Thyroid gland (tissue), 4 donors: Measurements from ENCODE around the gene SPNS1. TPM values are rescaled to one million over a fixed set of nuclear protein-coding genes. Genes with fewer than 3 reads are reported as not detected.
A peak's percentile ranks its signal among the peaks of the same experiment; 100 is the strongest.
"Not testable (repeated sequence)": the region's sequence is repeated elsewhere in the genome, so short reads cannot be mapped to it uniquely, and the experiment has no call there.

Experiments used
- DNase-seq, 2 donors: peaks; one replicate each; pipeline ENCODE4 v3.0.0-alpha.2; 2019
- H3K27ac ChIP-seq, 3 donors: fragments of 200-600 bp; sonication (generic); 1 replicate in 2 of 3; 2 replicates in 1 of 3; pipeline ENCODE4 v1.5.1; 2016 to 2019; ENCODE audit warnings: mild to moderate bottlenecking in 1 of 3, moderate library complexity in 1 of 3
- H3K27me3 ChIP-seq: fragments of 200-600 bp; sonication (generic); one replicate; pipeline ENCODE4 v1.5.1; 2019
- H3K36me3 ChIP-seq, 2 donors: fragments of 200-600 bp; sonication (generic); one replicate each; pipeline ENCODE4 v1.5.1; 2016 to 2019
- H3K4me1 ChIP-seq, 2 donors: fragments of 200-600 bp; sonication (generic); one replicate each; pipeline ENCODE4 v1.5.1; 2017 to 2019
- H3K4me3 ChIP-seq, 3 donors: fragments of 200-600 bp; sonication (generic); replicated peaks in 1 of 3; 1 replicate in 2 of 3; 2 replicates in 1 of 3; pipeline ENCODE4 v1.5.1; 2016; ENCODE audit warnings: mild to moderate bottlenecking in 1 of 3
- H3K9me3 ChIP-seq: fragments of 200-600 bp; sonication (generic); one replicate; pipeline ENCODE4 v1.5.1; 2017
- CTCF ChIP-seq, 6 experiments: fragments of 200-600 bp in 3 of 6; fragments of 450-650 bp in 3 of 6; sonication (generic) in 3 of 6; IDR thresholded peaks; one replicate each; pipeline ENCODE4 v1.5.1; 2016 to 2019; ENCODE audit warnings: antibody characterized with exemption in 6 of 6, mild to moderate bottlenecking in 2 of 6, inconsistent platforms in 1 of 6, moderate library complexity in 1 of 6
- POLR2A ChIP-seq, 2 donors: fragments of 450-650 bp; IDR thresholded peaks; one replicate each; pipeline ENCODE4 v1.6.1; 2017; ENCODE audit warnings: antibody characterized with exemption in 2 of 2, mild to moderate bottlenecking in 2 of 2, moderate library complexity in 1 of 2
- WGBS, 2 donors: methylation state at CpG; one replicate each; pipeline ENCODE4 v1.1.5; 2017; 5-methylcytosine and 5-hydroxymethylcytosine counted together
- intact Hi-C: fragments of 100-400 bp; cut with DNase I; formaldehyde crosslinking; loops from one replicate; pipeline ENCODE4 v1.15.1; 2023
- total RNA-seq, 4 donors: library from RNA; depleted of rRNA; stranded (reverse); fragments of >200 nt; gene quantifications; one replicate each; pipeline ENCODE4 v1.2.3, GENCODE V29; 2016

SPNS1 gene
- total RNA-seq, 4 donors from 2014 or later: 16.5 to 24.2 (median 20.6) TPM

- 42 to 65% methylated on average over 16 to 25 of the region's 36 CpGs for WGBS, 2 donors
- Histone ChIP-seq H3K27me3 (no peaks in the 10 kb centered on the region), H3K9me3 (no peaks in the 10 kb centered on the region), H3K36me3 (no peaks in the 10 kb centered on the region), H3K4me1 (no peaks in the 10 kb centered on the region), H3K27ac (no peak overlapping the region), H3K4me3 (no peak overlapping the region)
- intact Hi-C loops: no loop called here
- TF ChIP-seq CTCF (IDR thresholded peaks at IDR 0.05): no peak
- TF ChIP-seq POLR2A (IDR thresholded peaks at IDR 0.05): no peak
- peak; percentile 50 to 55 for DNase-seq
Observed at GRCh38 chr16:28935924-28936783, 38.4 kb upstream of the SPNS1 start.

GRCh38 chr16:28936784-28937155 lies 37.8 kb upstream of the SPNS1 start:
- H3K9me3 ChIP-seq: no peaks in the 10 kb centered on the region
- H3K27me3 ChIP-seq: no peaks in the 10 kb centered on the region
- TF ChIP-seq POLR2A (IDR thresholded peaks at IDR 0.05) (no peak), CTCF (IDR thresholded peaks at IDR 0.05) (no peak)
- H3K4me3 ChIP-seq: no peak overlapping the region
- no peaks in the 10 kb centered on the region for H3K4me1 ChIP-seq
- 77 to 82% methylated on average over 23 to 26 of the region's 26 CpGs for WGBS, 2 donors
- H3K36me3 ChIP-seq: no peaks in the 10 kb centered on the region
- no peak overlapping the region for H3K27ac ChIP-seq
- no peak for DNase-seq
- intact Hi-C loops: no loop called here

- TF ChIP-seq POLR2A (IDR thresholded peaks at IDR 0.05): no peak
- TF ChIP-seq CTCF (IDR thresholded peaks at IDR 0.05): no peak
- WGBS, 2 donors: 80 to 85% methylated on average over 13 to 14 of the region's 14 CpGs
Observed at GRCh38 chr16:28937222-28937876, 37.2 kb upstream of the SPNS1 start.

GRCh38 chr16:28938721-28939120 lies 35.9 kb upstream of the SPNS1 start:
- no peaks in the 10 kb centered on the region for H3K27me3 ChIP-seq
- TF ChIP-seq POLR2A (IDR thresholded peaks at IDR 0.05) (no peak), CTCF (IDR thresholded peaks at IDR 0.05) (no peak)
- no peak overlapping the region for H3K4me3 ChIP-seq
- intact Hi-C loops: no loop called here
- H3K9me3 ChIP-seq: no peaks in the 10 kb centered on the region
- H3K4me1 ChIP-seq: no peaks in the 10 kb centered on the region
- H3K27ac ChIP-seq: no peak overlapping the region
- WGBS, 2 donors: 80 to 85% methylated on average over 6 of the region's 7 CpGs
- no peak for DNase-seq
- no peaks in the 10 kb centered on the region for H3K36me3 ChIP-seq

More at GRCh38 chr16:28937222-28937876, 37.2 kb upstream of the SPNS1 start:
- intact Hi-C loops: no loop called here
- Histone ChIP-seq H3K4me3 (no peak overlapping the region), H3K4me1 (no peaks in the 10 kb centered on the region), H3K9me3 (no peaks in the 10 kb centered on the region), H3K36me3 (no peaks in the 10 kb centered on the region), H3K27me3 (no peaks in the 10 kb centered on the region), H3K27ac (no peak overlapping the region)
- DNase-seq: no peak

- not testable (repeated sequence) for H3K27me3 ChIP-seq, H3K27ac ChIP-seq, H3K4me3 ChIP-seq, DNase-seq, H3K4me1 ChIP-seq, H3K9me3 ChIP-seq, H3K36me3 ChIP-seq
- 93 to 96% methylated on average over 7 of the region's 7 CpGs for WGBS, 2 donors
- intact Hi-C loops: loop anchor here (5.0 kb wide), 1 partner anchor 58 kb away; no protein-coding TSS in a partner anchor
Observed at GRCh38 chr16:28939825-28940224, 34.8 kb upstream of the SPNS1 start.
